ENCODE measurements around the gene MAPK8IP1. TPM values are rescaled to one million over a fixed set of nuclear protein-coding genes. Genes with fewer than 3 reads are reported as not detected.

MAPK8IP1 gene
- polyA plus RNA-seq, 1 experiment = 8.7 TPM

GRCh38 chr11:45880772-45881570 lies 4.5 kb upstream of the MAPK8IP1 start:
- CTCF ChIA-PET = interaction anchor here (0.6 to 5.2 kb wide), 4 partner anchors 8 to 112 kb away, joined by 3 to 30 read pairs (median 4); no protein-coding TSS in a partner anchor
- TF ChIP-seq, protein P1, sequence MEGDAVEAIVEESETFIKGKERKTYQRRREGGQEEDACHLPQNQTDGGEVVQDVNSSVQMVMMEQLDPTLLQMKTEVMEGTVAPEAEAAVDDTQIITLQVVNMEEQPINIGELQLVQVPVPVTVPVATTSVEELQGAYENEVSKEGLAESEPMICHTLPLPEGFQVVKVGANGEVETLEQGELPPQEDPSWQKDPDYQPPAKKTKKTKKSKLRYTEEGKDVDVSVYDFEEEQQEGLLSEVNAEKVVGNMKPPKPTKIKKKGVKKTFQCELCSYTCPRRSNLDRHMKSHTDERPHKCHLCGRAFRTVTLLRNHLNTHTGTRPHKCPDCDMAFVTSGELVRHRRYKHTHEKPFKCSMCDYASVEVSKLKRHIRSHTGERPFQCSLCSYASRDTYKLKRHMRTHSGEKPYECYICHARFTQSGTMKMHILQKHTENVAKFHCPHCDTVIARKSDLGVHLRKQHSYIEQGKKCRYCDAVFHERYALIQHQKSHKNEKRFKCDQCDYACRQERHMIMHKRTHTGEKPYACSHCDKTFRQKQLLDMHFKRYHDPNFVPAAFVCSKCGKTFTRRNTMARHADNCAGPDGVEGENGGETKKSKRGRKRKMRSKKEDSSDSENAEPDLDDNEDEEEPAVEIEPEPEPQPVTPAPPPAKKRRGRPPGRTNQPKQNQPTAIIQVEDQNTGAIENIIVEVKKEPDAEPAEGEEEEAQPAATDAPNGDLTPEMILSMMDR (IDR thresholded peaks at IDR 0.05; ENCODE audit: insufficient read depth, low read depth, low read length) = no peak
- Histone ChIP-seq H3K27me3 (ENCODE audit: control insufficient read depth, insufficient read depth, low read length) (no peaks in the 10 kb centered on the region), H3K4me3 (ENCODE audit: low read depth, low read length) (no peak overlapping the region), H3K36me3 (ENCODE audit: control insufficient read depth, insufficient read depth, low read length) (peaks cover 7% of the 10 kb centered on the region)
- no peak for DNase-seq (ENCODE audit: low read depth)
- POLR2A ChIA-PET = no interaction called here

- TF ChIP-seq, protein P1 (IDR thresholded peaks at IDR 0.05; ENCODE audit: insufficient read depth, low read depth, low read length) = no peak
- Histone ChIP-seq H3K27me3 (ENCODE audit: control insufficient read depth, insufficient read depth, low read length) (peaks cover 2% of the 10 kb centered on the region; the same call in 1 of the 2 replicates), H3K4me3 (ENCODE audit: low read depth, low read length) (no peak overlapping the region), H3K36me3 (ENCODE audit: control insufficient read depth, insufficient read depth, low read length) (peaks cover 7% of the 10 kb centered on the region)
- POLR2A ChIA-PET = no interaction called here
- CTCF ChIA-PET = interaction anchor here (1.2 to 5.2 kb wide), 2 partner anchors 9 to 24 kb away, joined by 4 to 30 read pairs; no protein-coding TSS in a partner anchor
- DNase-seq (ENCODE audit: low read depth) = no peak
These were observed 3.6 kb upstream of the MAPK8IP1 start for GRCh38 chr11:45881708-45882368.

DNA sequence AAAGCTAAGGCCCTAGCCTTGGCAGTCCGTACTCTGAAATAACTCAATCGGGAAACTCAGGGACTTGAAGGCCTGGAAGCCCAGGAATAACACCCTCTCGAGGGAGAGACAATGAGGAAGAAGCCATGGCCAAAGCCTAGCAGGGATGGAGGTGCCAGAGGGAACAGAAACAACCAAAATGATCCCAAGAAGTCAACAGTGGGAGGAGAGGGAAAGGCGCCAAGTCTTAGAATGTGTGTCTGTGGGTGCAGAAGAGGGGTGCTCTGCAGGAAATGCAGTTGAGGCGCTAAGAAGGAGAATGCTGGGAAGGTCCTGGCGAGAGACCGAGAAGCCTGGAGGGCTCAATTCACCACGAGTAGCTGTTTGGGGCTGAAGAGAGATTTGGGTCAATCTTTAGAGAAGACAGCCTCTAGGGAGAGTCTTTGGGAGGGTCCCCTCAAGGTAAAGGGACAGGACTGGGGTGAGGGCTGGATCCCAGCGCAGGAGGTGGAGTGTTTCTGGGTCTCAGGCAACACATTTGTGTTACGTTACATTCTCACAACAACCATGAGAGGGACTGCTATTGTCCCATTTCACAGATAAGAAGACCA lies 760 bp upstream of the MAPK8IP1 start:
- ChIA-PET POLR2A (no interaction called here), CTCF (interaction anchor here (5.2 kb wide), 1 partner anchor 11 kb away, joined by 30 read pairs; no protein-coding TSS in a partner anchor)
- no peak for DNase-seq (ENCODE audit: low read depth)
- peaks cover 3% of the 10 kb centered on the region for H3K36me3 ChIP-seq (ENCODE audit: control insufficient read depth, insufficient read depth, low read length)
- peaks cover 3% of the 10 kb centered on the region; the same call in 1 of the 2 replicates for H3K27me3 ChIP-seq (ENCODE audit: control insufficient read depth, insufficient read depth, low read length)
- TF ChIP-seq, protein P1 (IDR thresholded peaks at IDR 0.05; ENCODE audit: insufficient read depth, low read depth, low read length) = no peak
- H3K4me3 ChIP-seq (ENCODE audit: low read depth, low read length) = no peak overlapping the region

DNA sequence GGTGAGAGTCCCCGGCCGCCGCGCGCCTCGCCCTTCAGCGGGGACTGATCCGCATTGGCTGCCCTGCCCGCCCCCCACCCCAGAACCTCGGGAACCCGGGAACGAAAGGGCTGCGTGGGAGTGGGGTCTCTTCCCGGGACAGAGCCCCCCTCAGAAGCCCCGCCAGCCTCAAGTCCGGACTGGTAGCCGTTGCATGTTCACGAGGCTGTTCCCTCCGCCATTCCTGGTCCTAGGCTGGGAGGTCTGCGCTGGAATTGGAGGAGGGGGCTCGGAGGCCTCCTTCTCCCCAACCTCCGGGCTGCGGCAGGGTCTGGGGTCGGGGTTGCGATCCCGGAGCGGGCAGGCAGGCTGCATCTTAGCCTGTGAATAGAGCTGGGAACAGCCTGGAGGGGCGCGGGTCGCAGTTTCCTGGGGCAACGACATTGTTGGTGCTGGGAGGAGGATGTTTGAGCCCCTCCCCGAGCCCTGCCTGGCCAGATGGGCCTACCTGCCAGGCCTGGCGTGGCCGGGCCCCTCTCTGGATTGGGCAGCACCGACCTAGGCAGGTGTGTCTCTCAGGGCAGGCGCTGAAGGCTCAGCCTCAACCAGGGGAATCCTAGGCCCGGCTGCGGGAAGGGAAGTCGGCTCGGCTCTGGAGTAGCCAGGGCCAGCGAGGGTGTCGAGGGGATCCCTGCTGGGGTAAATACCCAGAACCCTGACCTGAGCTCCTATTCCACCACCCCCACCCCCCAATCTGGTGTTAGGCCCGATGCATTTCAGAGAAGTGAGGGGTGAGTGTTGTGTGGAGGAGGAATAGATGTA lies 670 bp downstream of the MAPK8IP1 start:
- no peak for DNase-seq (ENCODE audit: low read depth)
- Histone ChIP-seq H3K27me3 (ENCODE audit: control insufficient read depth, insufficient read depth, low read length) (peaks cover 3% of the 10 kb centered on the region; the same call in 1 of the 2 replicates), H3K36me3 (ENCODE audit: control insufficient read depth, insufficient read depth, low read length) (peaks cover under 1% of the 10 kb centered on the region), H3K4me3 (ENCODE audit: low read depth, low read length) (peak overlapping the region; percentile 37)
- ChIA-PET CTCF (interaction anchor here (3.9 kb wide), 1 partner anchor 14 kb away, joined by 11 read pairs; no protein-coding TSS in a partner anchor), POLR2A (no interaction called here)
- TF ChIP-seq, protein P1 (IDR thresholded peaks at IDR 0.05; ENCODE audit: insufficient read depth, low read depth, low read length) = no peak
